Adipose tissue (tissue), 3 donors: ENCODE results near the gene SAP25. TPM values are rescaled to one million over a fixed set of nuclear protein-coding genes. Genes with fewer than 3 reads are reported as not detected.

Experiments used
- H3K27ac ChIP-seq: one replicate; pipeline ENCODE4 v1.5.1; 2013; ENCODE audit warnings: low read depth, low read length
- WGBS, 3 donors: extraction: QIAGEN DNeasy Blood & Tissue Kit; methylation state at CpG; one replicate each; pipeline ENCODE4 v1.1.7; 2013; 5-methylcytosine and 5-hydroxymethylcytosine counted together
- polyA plus RNA-seq, 3 donors: library from polyadenylated mRNA; stranded (reverse); fragments of 200-250 nt; gene quantifications; one replicate each; pipeline ENCODE4 v1.2.3, GENCODE V29; 2013
- donor health status: healthy with polysubstance abuse.
- donor health status: Bipolar disorder and iron deficiency.
- donor health status: healthy.

SAP25 gene
- polyA plus RNA-seq, 3 donors: 2.5 to 4.3 (median 2.9) TPM

GRCh38 chr7:100599911-100600729 is 26.4 kb upstream of the SAP25 start:
- H3K27ac ChIP-seq: no peak overlapping the region
- WGBS, 3 donors: 62 to 74% (median 69%) methylated on average over 17 to 18 of the region's 18 CpGs

GRCh38 chr7:100598425-100598824 is 24.7 kb upstream of the SAP25 start:
- H3K27ac ChIP-seq: no peak overlapping the region
- 83 to 85% (median 85%) methylated on average over 4 of the region's 4 CpGs for WGBS, 3 donors

GRCh38 chr7:100595188-100595587 is 21.5 kb upstream of the SAP25 start:
- WGBS, 3 donors: 95 to 98% (median 96%) methylated on average over 7 of the region's 7 CpGs
- H3K27ac ChIP-seq: no peak overlapping the region

GRCh38 chr7:100591596-100591995 is 17.9 kb upstream of the SAP25 start:
- 89 to 94% (median 91%) methylated on average over 17 of the region's 17 CpGs for WGBS, 3 donors
- H3K27ac ChIP-seq: no peak overlapping the region

- WGBS, 3 donors: 24 to 55% (median 31%) methylated on average over 20 of the region's 20 CpGs
- H3K27ac ChIP-seq: no peak overlapping the region
Measured at GRCh38 chr7:100590077-100590737, 16.5 kb upstream of the SAP25 start.

GRCh38 chr7:100589341-100589947 is 15.7 kb upstream of the SAP25 start:
- WGBS, 3 donors: 36 to 42% (median 37%) methylated on average over 7 of the region's 7 CpGs
- H3K27ac ChIP-seq: no peak overlapping the region

- WGBS, 3 donors: 63 to 73% (median 65%) methylated on average over 1 of the region's 1 CpG
- no peak overlapping the region for H3K27ac ChIP-seq
Measured at GRCh38 chr7:100588438-100588837, 14.7 kb upstream of the SAP25 start.

- 0 to 1% (median 1%) methylated on average over 52 to 53 of the region's 53 CpGs for WGBS, 3 donors
- no peak within 1 kb of the TSS for H3K27ac ChIP-seq
Measured at GRCh38 chr7:100586266-100587025, 12.7 kb upstream of the SAP25 start, which contains the start of gene FBXO24. Gene FBXO24, plus strand, starts transcription at chr7:100586328. Its CDS starts 298 bp downstream, at chr7:100586626.

GRCh38 chr7:100585511-100586265 is 12.0 kb upstream of the SAP25 start, which contains the start of gene LRCH4:
Gene LRCH4, minus strand, starts transcription at chr7:100586129. Its CDS starts 29 bp downstream, at chr7:100586100.
- no peak within 1 kb of the TSS for H3K27ac ChIP-seq
- WGBS, 3 donors: 0 to 1% (median 0%) methylated on average over 58 to 60 of the region's 61 CpGs

GRCh38 chr7:100584683-100585510 is 11.2 kb upstream of the SAP25 start:
- WGBS, 3 donors: 1 to 9% (median 6%) methylated on average over 20 of the region's 20 CpGs
- no peak overlapping the region for H3K27ac ChIP-seq

GRCh38 chr7:100584054-100584682 is 10.5 kb upstream of the SAP25 start:
- no peak overlapping the region for H3K27ac ChIP-seq
- 19 to 33% (median 29%) methylated on average over 14 to 15 of the region's 15 CpGs for WGBS, 3 donors

- H3K27ac ChIP-seq: no peak overlapping the region
Measured at GRCh38 chr7:100583132-100584053, 9.7 kb upstream of the SAP25 start.

GRCh38 chr7:100582650-100583049 is 8.9 kb upstream of the SAP25 start:
- no peak overlapping the region for H3K27ac ChIP-seq
- 35 to 60% (median 58%) methylated on average over 11 of the region's 11 CpGs for WGBS, 3 donors

More at GRCh38 chr7:100583132-100584053, 9.7 kb upstream of the SAP25 start:
- 21 to 34% (median 31%) methylated on average over 23 of the region's 23 CpGs for WGBS, 3 donors

- no peak overlapping the region for H3K27ac ChIP-seq
- whole genome bisulfite sequencing, 3 donors: 49 to 89% (median 79%) methylated on average over 20 of the region's 20 CpGs
Measured at GRCh38 chr7:100582041-100582579, 8.4 kb upstream of the SAP25 start.
